Adrenal gland (tissue), 12 donors: ENCODE data around the gene CLDN3. TPM values are rescaled to one million over a fixed set of nuclear protein-coding genes. Genes with fewer than 3 reads are reported as not detected.
"Not testable (repeated sequence)": the region's sequence is repeated elsewhere in the genome, so short reads cannot be mapped to it uniquely, and the experiment has no call there.

Source experiments
- DNase-seq, 7 donors: peaks; one replicate each; pipeline ENCODE4 v3.0.0-alpha.2; 2019 to 2020
- H3K27ac ChIP-seq, 5 donors: fragments of 200-600 bp; sonication (generic) in 4 of 5; 1 replicate in 3 of 5; 2 replicates in 2 of 5; pipeline versions ENCODE4 v1.5.1 to v1.8.0; 2016 to 2020; ENCODE audit warnings: mild to moderate bottlenecking in 1 of 5
- H3K27me3 ChIP-seq: fragments of 200-600 bp; 2 replicates; pipeline ENCODE4 v1.8.0; 2021
- H3K36me3 ChIP-seq, 2 donors: fragments of 200-600 bp; replicated peaks in 1 of 2; 1 replicate in 1 of 2; 2 replicates in 1 of 2; pipeline versions ENCODE4 v1.5.1 to v1.8.0; 2018 to 2022
- H3K4me1 ChIP-seq, 2 donors: fragments of 200-600 bp; replicated peaks in 1 of 2; 1 replicate in 1 of 2; 2 replicates in 1 of 2; pipeline versions ENCODE4 v1.5.1 to v1.8.0; 2018 to 2021
- H3K4me3 ChIP-seq, 4 donors: fragments of 200-600 bp; sonication (generic) in 3 of 4; one replicate each; pipeline ENCODE4 v1.5.1; 2016 to 2018
- H3K9me3 ChIP-seq, 3 donors: fragments of 200-600 bp; sonication (generic) in 1 of 3; replicated peaks in 1 of 3; 1 replicate in 2 of 3; 2 replicates in 1 of 3; pipeline versions ENCODE4 v1.5.1 to v1.8.0; 2016 to 2021
- CTCF ChIP-seq, 6 experiments: fragments of 450-650 bp in 4 of 6; fragments of 200-600 bp in 2 of 6; sonication (generic) in 1 of 6; IDR thresholded peaks; 1 replicate in 5 of 6; 2 replicates in 1 of 6; pipeline versions ENCODE4 v1.5.1 to v1.8.0; 2016 to 2021; ENCODE audit warnings: antibody characterized with exemption in 6 of 6, mild to moderate bottlenecking in 2 of 6, moderate library complexity in 1 of 6
- POLR2A ChIP-seq, 2 donors: fragments of 450-650 bp; IDR thresholded peaks; one replicate each; pipeline ENCODE4 v1.6.1; 2017; ENCODE audit warnings: antibody characterized with exemption in 2 of 2, mild to moderate bottlenecking in 2 of 2, moderate library complexity in 1 of 2
- WGBS, 4 donors: extraction: QIAGEN DNeasy Blood & Tissue Kit in 2 of 4; methylation state at CpG; one replicate each; pipeline versions ENCODE4 v1.1.5 to v1.1.7; 2013 to 2017; 5-methylcytosine and 5-hydroxymethylcytosine counted together
- intact Hi-C, 2 donors: fragments of 100-400 bp; cut with DNase I; formaldehyde crosslinking; loops; one replicate each; pipeline versions ENCODE4 v1.14.1 to v1.15.0; 2022 to 2023
- polyA plus RNA-seq, 3 donors: library from polyadenylated mRNA; stranded (reverse); fragments of 200-250 nt in 2 of 3; fragments of 350-450 nt in 1 of 3; fragmentation: Illumina TruSeq in 1 of 3; extraction: RNeasy Lipid Tissue Mini Kit (QIAGEN cat#74804) in 1 of 3; gene quantifications; one replicate each; pipeline ENCODE4 v1.2.3, GENCODE V29; 2013 to 2014
- total RNA-seq, 9 donors: library from RNA; depleted of rRNA in 4 of 9; stranded (reverse); fragments of >200 nt in 4 of 9; fragments of 120-200 nt in 1 of 9; fragmentation: NEBNext Ultra II Directional in 1 of 9; extraction: Animal tissue kit (Norgen Biotek cat#: 25700) in 1 of 9; gene quantifications; one replicate each; pipeline versions ENCODE4 v1.1.0 to v1.2.4, GENCODE V29; 2013 to 2023
- donor health status: healthy with polysubstance abuse.
- donor health status: Bipolar disorder and iron deficiency.
- donor health status: DM: yes; HTN: yes; CAD: no.
- donor health status: DM: no; HTN: no; CAD: no.
- donor health status: DM: no; HTN: no; CAD: no.
- donor health status: DM: yes; HTN: yes; CAD: no.

The CLDN3 gene
- total and polyA plus RNA-seq, 12 donors: 0.22 to 0.72 (median 0.36) TPM; not detected in 6

DNA sequence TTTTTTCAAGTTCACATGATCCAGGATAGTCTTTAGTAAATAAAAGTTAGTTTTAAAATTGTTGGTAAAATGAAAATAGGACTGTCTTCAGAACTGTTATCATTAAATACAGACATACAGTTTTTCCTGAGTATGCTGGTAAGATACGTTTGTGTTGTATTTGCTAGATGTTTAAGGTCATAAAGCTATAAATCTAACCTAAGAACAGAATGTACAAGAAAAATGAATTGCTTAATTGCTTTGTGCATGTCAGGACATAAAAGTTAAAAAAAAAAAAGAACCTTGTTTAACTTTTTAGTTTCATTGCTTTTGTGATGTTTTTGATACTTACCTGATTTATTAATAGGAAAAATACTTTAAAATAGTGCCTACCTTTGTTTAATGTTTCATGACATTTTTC is 31.5 kb upstream of the CLDN3 start:
- Histone ChIP-seq H3K27ac (no peak overlapping the region), H3K4me1 (no peaks in the 10 kb centered on the region), H3K9me3 (no peaks in the 10 kb centered on the region), H3K27me3 (no peaks in the 10 kb centered on the region), H3K4me3 (no peak overlapping the region), H3K36me3 (no peaks in the 10 kb centered on the region)
- no peak for DNase-seq
- TF ChIP-seq POLR2A (IDR thresholded peaks at IDR 0.05): no peak
- TF ChIP-seq CTCF (IDR thresholded peaks at IDR 0.05): no peak
- intact Hi-C loops: no loop called here
- WGBS, 4 donors: 38 to 53% (median 49%) methylated on average over 1 of the region's 1 CpG

GRCh38 chr7:73799282-73800141 is 29.4 kb upstream of the CLDN3 start:
- TF ChIP-seq POLR2A (IDR thresholded peaks at IDR 0.05) (no peak), CTCF (IDR thresholded peaks at IDR 0.05) (no peak)
- intact Hi-C loops: no loop called here
- H3K4me1 ChIP-seq: no peaks in the 10 kb centered on the region
- WGBS, 4 donors: 60 to 63% (median 62%) methylated on average over 10 of the region's 10 CpGs
- no peaks in the 10 kb centered on the region for H3K27me3 ChIP-seq
- no peaks in the 10 kb centered on the region for H3K36me3 ChIP-seq
- no peak overlapping the region for H3K27ac ChIP-seq
- no peak overlapping the region for H3K4me3 ChIP-seq
- no peak for DNase-seq
- no peaks in the 10 kb centered on the region for H3K9me3 ChIP-seq

DNA sequence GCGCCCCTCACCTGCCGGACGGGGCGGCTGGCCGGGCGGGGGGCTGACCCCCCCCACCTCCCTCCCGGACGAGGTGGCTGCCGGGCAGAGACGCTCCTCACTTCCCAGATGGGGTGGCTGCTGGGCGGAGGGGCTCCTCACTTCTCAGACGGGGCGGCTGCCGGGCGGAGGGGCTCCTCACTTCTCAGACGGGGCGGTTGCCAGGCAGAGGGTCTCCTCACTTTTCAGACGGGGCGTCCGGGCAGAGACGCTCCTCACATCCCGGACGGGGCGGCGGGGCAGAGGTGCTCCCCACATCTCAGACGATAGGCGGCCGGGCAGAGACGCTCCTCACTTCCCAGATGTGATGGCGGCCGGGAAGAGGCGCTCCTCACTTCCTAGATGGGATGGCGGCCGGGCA is 27.1 kb upstream of the CLDN3 start:
- DNase-seq, H3K9me3 ChIP-seq, intact Hi-C loops, H3K4me3 ChIP-seq, H3K27ac ChIP-seq, H3K27me3 ChIP-seq, H3K36me3 ChIP-seq, H3K4me1 ChIP-seq: not testable (repeated sequence)
- WGBS, 4 donors: 94% methylated on average over 19 to 25 of the region's 34 CpGs; no CpG with 5 or more reads in 2 of the 4 donors

DNA sequence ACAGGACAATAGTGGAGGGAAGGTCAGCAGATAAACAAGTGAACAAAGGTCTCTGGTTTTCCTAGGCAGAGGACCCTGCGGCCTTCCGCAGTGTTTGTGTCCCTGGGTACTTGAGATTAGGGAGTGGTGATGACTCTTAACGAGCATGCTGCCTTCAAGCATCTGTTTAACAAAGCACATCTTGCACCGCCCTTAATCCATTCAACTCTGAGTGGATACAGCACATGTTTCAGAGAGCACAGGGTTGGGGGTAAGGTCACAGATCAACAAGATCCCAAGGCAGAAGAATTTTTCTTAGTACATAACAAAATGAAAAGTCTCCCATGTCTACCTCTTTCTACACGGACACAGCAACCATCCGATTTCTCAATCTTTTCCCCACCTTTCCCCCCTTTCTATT is 26.6 kb upstream of the CLDN3 start:
- H3K9me3 ChIP-seq, H3K4me1 ChIP-seq, H3K4me3 ChIP-seq, DNase-seq, H3K36me3 ChIP-seq, H3K27me3 ChIP-seq, H3K27ac ChIP-seq, intact Hi-C loops: not testable (repeated sequence)
- WGBS, 4 donors: 60 to 87% (median 82%) methylated on average over 2 to 3 of the region's 6 CpGs

DNA sequence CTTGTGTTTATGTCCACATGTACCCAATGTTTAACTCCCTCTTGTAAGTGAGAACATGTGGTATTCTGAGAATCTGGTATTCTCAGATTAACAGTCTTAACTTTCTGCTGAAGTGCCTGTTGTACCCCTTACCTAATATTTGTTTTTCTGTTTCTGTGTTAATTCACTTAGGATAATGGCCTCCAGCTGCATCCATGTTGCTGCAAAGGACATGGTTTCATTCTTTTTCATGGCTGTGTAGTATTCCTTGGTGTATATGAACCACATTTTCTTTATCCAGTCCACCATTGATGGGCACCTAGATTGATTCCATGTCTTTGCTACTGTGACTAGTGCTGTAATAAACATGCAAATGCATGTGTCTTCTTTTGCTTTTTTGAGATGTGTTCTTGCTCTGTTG is 25.1 kb upstream of the CLDN3 start:
- H3K36me3 ChIP-seq, intact Hi-C loops, DNase-seq, H3K9me3 ChIP-seq, H3K27me3 ChIP-seq, H3K4me1 ChIP-seq, H3K27ac ChIP-seq, H3K4me3 ChIP-seq: not testable (repeated sequence)

GRCh38 chr7:73791170-73791690 is 21.2 kb upstream of the CLDN3 start:
- WGBS, 4 donors: 86 to 95% (median 90%) methylated on average over 7 of the region's 7 CpGs
- peak in 1 of 7 donors; percentile 11 for DNase-seq
- H3K9me3 ChIP-seq, H3K4me3 ChIP-seq, H3K27me3 ChIP-seq, H3K36me3 ChIP-seq, H3K27ac ChIP-seq, H3K4me1 ChIP-seq, intact Hi-C loops: not testable (repeated sequence)
